ENCODE data around the gene RAP1GAP2. TPM values are rescaled to one million over a fixed set of nuclear protein-coding genes. Genes with fewer than 3 reads are reported as not detected.

The RAP1GAP2 gene
- total and polyA plus RNA-seq, 2 of the 8 experiments (the other 6 are each of a cell fraction or from before 2014, with no cell fraction given): 24.0 to 63.8 TPM

- peaks cover 0 to 39% of the 10 kb centered on the region in 2 experiments; a peak in 3 of 4 replicates for H3K79me2 ChIP-seq (ENCODE audit: control insufficient read depth in 1 of 2, insufficient read depth in 2 of 2, low read length in 2 of 2)
- WGBS, 2 experiments (ENCODE audit: extremely low coverage in 1 of 2, insufficient coverage in 1 of 2, insufficient read length in 1 of 2, insufficient replicate concordance in 2 of 2, low coverage in 1 of 2, low lambda C conversion rate in 2 of 2, missing lambda C conversion rate in 1 of 2): 93% methylated on average over 11 of the region's 13 CpGs; no CpG with 5 or more reads in 1 of the 2 experiments
- no peak overlapping the region for H2BK120ac ChIP-seq (replicated peaks; ENCODE audit: low read depth, low read length)
- no peak overlapping the region for H4K91ac ChIP-seq (replicated peaks; ENCODE audit: insufficient read length, low read length)
- H3K18ac ChIP-seq (ENCODE audit: extremely low read depth, low read length): no peak overlapping the region
- H4K20me1 ChIP-seq (replicated peaks in 1 of 2; ENCODE audit: control insufficient read depth in 1 of 2, insufficient read depth in 2 of 2, low read length in 2 of 2): peaks cover 9 to 29% of the 10 kb centered on the region in 2 experiments
- H3K23me2 ChIP-seq (ENCODE audit: low read depth, low read length): no peaks in the 10 kb centered on the region; the same call in 1 of the 2 replicates
- H2BK5ac ChIP-seq (ENCODE audit: low read depth, low read length): no peak overlapping the region
- no peak overlapping the region for H3K56ac ChIP-seq (replicated peaks; ENCODE audit: insufficient read length, low read depth, low read length)
- H3K9ac ChIP-seq (replicated peaks in 1 of 4; ENCODE audit: extremely low read depth in 1 of 4, low read depth in 3 of 4, low read length in 3 of 4): no peak overlapping the region
- DNase-seq (ENCODE audit: low read depth in 1 of 2, low spot score in 2 of 2): no peak
- peaks cover 0 to 3% of the 10 kb centered on the region in 2 experiments; a peak in 2 of 4 replicates for H3K9me3 ChIP-seq (ENCODE audit: insufficient read depth in 2 of 2, low read depth in 1 of 2, low read length in 1 of 2)
- H4K5ac ChIP-seq (ENCODE audit: insufficient read length, low read depth, low read length): no peak overlapping the region
- no peak overlapping the region for H2AK5ac ChIP-seq (ENCODE audit: low read depth, low read length)
- FAIRE-seq: no peak
- TF ChIP-seq POLR2A (IDR thresholded peaks at IDR 0.05; ENCODE audit: control extremely low read depth in 1 of 2, low read depth in 2 of 2, low read length in 2 of 2) (no peak), YY1 (IDR thresholded peaks at IDR 0.05; ENCODE audit: low read depth, low read length) (no peak), CHD2 (IDR thresholded peaks at IDR 0.05; ENCODE audit: low read length) (no peak)
- peaks cover 17% of the 10 kb centered on the region for H3K79me1 ChIP-seq (ENCODE audit: low read depth, low read length)
- CTCF ChIA-PET (ENCODE audit: partially characterized antibody): interaction anchor here (0.7 to 5.2 kb wide), 6 partner anchors 9 to 37 kb away, joined by 3 to 23 read pairs (median 4); no protein-coding TSS in a partner anchor
- no peak overlapping the region for H3K4me2 ChIP-seq (ENCODE audit: insufficient read depth in 1 of 2, low read depth in 2 of 2, low read length in 2 of 2)
- H2BK12ac ChIP-seq (ENCODE audit: low read depth, low read length): no peak overlapping the region
- no peak overlapping the region for H3K27ac ChIP-seq (ENCODE audit: low read depth, low read length)
- H2BK15ac ChIP-seq (ENCODE audit: low read length): no peak overlapping the region
- no peaks in the 10 kb centered on the region for H3K27me3 ChIP-seq (replicated peaks in 1 of 4; ENCODE audit: control insufficient read depth in 3 of 4, extremely low read depth in 1 of 4, insufficient read depth in 3 of 4, low read length in 3 of 4)
- no peak overlapping the region for H3K14ac ChIP-seq (ENCODE audit: insufficient read length)
- H2BK20ac ChIP-seq (ENCODE audit: low read length): no peak overlapping the region
- no peak overlapping the region for H2AFZ ChIP-seq (ENCODE audit: low read length)
- peak overlapping the region; percentile 54; the same call in 1 of the 2 replicates for H4K8ac ChIP-seq (ENCODE audit: extremely low read depth, insufficient read depth, low read length)
- POLR2A ChIA-PET (ENCODE audit: partially characterized antibody): interaction anchor here (1.4 to 1.6 kb wide), 2 partner anchors 13 to 54 kb away, joined by 3 read pairs; no protein-coding TSS in a partner anchor
- H3K23ac ChIP-seq (ENCODE audit: insufficient read length): no peak overlapping the region
- H3K4me3 ChIP-seq (ENCODE audit: extremely low read depth in 1 of 4, insufficient read depth in 2 of 4, low read depth in 3 of 4, low read length in 4 of 4): no peak overlapping the region
- H3K36me3 ChIP-seq (ENCODE audit: control insufficient read depth in 2 of 4, insufficient read depth in 4 of 4, low read length in 3 of 4): peaks cover 0 to 12% (median 3%) of the 10 kb centered on the region in 4 experiments; a peak in 4 of 8 replicates
- no peak overlapping the region for H3K4ac ChIP-seq (replicated peaks; ENCODE audit: insufficient read length, low read depth, low read length)
- peaks cover 0 to 17% (median 10%) of the 10 kb centered on the region in 4 experiments; a peak in 6 of 7 replicates for H3K4me1 ChIP-seq (replicated peaks in 1 of 4; ENCODE audit: control insufficient read depth in 3 of 4, insufficient read depth in 4 of 4, low read length in 3 of 4)
These were observed 109.0 kb downstream of the RAP1GAP2 start for GRCh38 chr17:2905269-2905668.
